Endothelial cell (in vitro differentiated cells): Measurements from ENCODE around the gene CNBP. TPM values are rescaled to one million over a fixed set of nuclear protein-coding genes. Genes with fewer than 3 reads are reported as not detected.
A peak's percentile ranks its signal among the peaks of the same experiment; 100 is the strongest.

Source experiments
- DNase-seq: peaks from one replicate; pipeline ENCODE4 v3.0.0; 2021; ENCODE audit warnings: low spot score
- H3K27ac Mint-ChIP-seq: one replicate; pipeline ENCODE4 v1.8.0; 2021; ENCODE audit warnings: mixed read lengths, inconsistent platforms; ENCODE audit not compliant: unreplicated experiment
- H3K27me3 Mint-ChIP-seq: one replicate; pipeline ENCODE4 v1.8.0; 2021; ENCODE audit warnings: mild to moderate bottlenecking, moderate library complexity, mixed read lengths, inconsistent platforms; ENCODE audit not compliant: unreplicated experiment
- H3K36me3 Mint-ChIP-seq: one replicate; pipeline ENCODE4 v1.8.0; 2021; ENCODE audit warnings: mild to moderate bottlenecking, low read depth, mixed read lengths, inconsistent platforms; ENCODE audit not compliant: unreplicated experiment
- H3K4me1 Mint-ChIP-seq: one replicate; pipeline ENCODE4 v1.8.0; 2021; ENCODE audit warnings: mild to moderate bottlenecking, mixed read lengths, inconsistent platforms; ENCODE audit not compliant: unreplicated experiment
- H3K4me3 Mint-ChIP-seq: one replicate; pipeline ENCODE4 v1.8.0; 2021; ENCODE audit warnings: mild to moderate bottlenecking, mixed read lengths, inconsistent platforms; ENCODE audit not compliant: unreplicated experiment
- H3K9me3 Mint-ChIP-seq: one replicate; pipeline ENCODE4 v1.8.0; 2021; ENCODE audit warnings: mixed read lengths, inconsistent platforms; ENCODE audit not compliant: unreplicated experiment
- long read RNA-seq: library from polyadenylated mRNA; unstranded; transcript quantifications from one replicate; pipeline ENCODE4 v2.0.0, GENCODE V29; 2020; ENCODE audit not compliant: unreplicated experiment
- total RNA-seq: library from RNA; stranded (reverse); fragmentation: NEBNext Ultra II Directional; extraction: Animal tissue kit (Norgen Biotek cat#: 25700); gene quantifications from one replicate; pipeline ENCODE4 v1.2.1, GENCODE V29; 2021; ENCODE audit not compliant: unreplicated experiment
- TF ChIP-seq, protein P1 (sequence below): fragments of 200-600 bp; sonication (generic); IDR thresholded peaks from one replicate; pipeline ENCODE4 v1.5.0; 2021; ENCODE audit warnings: antibody characterized with exemption; ENCODE audit not compliant: unreplicated experiment

Gene CNBP
- 192 TPM for total RNA-seq
- long read RNA-seq, transcript CNBP-203 (5 exons, 1,623 nt): minor isoform, 9 of 333 reads
- long read RNA-seq, transcript CNBP-204 (5 exons, 1,641 nt): minor isoform, 41 of 333 reads
- long read RNA-seq, transcript CNBP-201 (5 exons, 1,664 nt): minor isoform, 104 of 333 reads
- long read RNA-seq, transcript CNBP-207 (5 exons, 1,626 nt): major isoform, 105 of 333 reads
- long read RNA-seq, partial matches to known transcripts: 0 of 333 reads
- long read RNA-seq, other reads (novel, unspliced or antisense): 63 of 333 reads

DNA sequence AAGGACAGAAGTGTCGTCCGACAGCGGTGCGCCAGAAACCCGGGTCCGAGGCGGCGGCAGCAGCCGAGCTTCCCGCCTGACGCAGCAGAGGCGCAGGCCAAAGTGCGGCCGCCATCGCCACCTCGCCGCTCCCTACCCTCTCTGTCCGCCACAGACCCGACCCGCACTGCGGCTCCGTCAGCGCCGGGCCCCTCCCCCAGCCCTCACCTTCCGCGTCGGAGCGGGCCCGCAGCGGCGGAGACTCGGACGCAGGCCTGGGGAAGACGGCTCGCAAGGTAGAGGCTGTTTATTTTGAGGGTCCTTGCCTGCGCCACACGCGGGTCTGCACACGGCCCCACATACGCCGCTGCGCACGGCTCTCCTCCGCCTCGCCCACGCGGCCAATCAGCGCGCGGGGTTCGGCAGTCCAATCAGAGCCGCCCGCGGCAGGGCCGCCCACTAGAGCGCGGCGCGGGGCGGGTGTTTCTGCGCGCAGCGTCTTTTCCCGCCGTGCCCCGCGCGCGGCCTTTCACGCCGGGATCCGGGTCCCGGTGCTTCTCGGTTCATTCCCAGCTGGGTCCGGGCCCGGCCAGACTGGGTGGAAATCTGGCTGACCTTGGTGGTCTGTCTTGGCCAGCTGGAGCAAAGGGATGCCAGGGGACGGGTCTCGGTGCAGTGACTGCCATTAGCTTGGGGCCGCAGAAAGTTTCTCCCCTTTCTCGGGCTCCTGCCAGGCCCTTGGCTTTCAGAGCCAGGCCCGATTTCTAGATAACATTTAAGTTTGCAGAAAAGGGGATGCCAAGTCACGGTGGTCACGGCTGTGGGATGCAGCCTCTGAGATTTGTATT is at the start of gene CNBP:
CNBP (minus strand) TSS at position 328 of the 827 bp plus-strand sequence. CDS start 12,139 bp downstream, outside the sequence.
- H3K27ac Mint-ChIP-seq: peak within 1 kb of the TSS; percentile 93
- H3K4me1 Mint-ChIP-seq: peaks cover 22% of the 10 kb centered on the region
- peak; percentile 92 for DNase-seq
- H3K36me3 Mint-ChIP-seq: peaks cover 14% of the 10 kb centered on the region
- H3K27me3 Mint-ChIP-seq: peaks cover 4% of the 10 kb centered on the region
- peak within 1 kb of the TSS; percentile 98 for H3K4me3 Mint-ChIP-seq
- no peaks in the 10 kb centered on the region for H3K9me3 Mint-ChIP-seq
- TF ChIP-seq, protein P1, sequence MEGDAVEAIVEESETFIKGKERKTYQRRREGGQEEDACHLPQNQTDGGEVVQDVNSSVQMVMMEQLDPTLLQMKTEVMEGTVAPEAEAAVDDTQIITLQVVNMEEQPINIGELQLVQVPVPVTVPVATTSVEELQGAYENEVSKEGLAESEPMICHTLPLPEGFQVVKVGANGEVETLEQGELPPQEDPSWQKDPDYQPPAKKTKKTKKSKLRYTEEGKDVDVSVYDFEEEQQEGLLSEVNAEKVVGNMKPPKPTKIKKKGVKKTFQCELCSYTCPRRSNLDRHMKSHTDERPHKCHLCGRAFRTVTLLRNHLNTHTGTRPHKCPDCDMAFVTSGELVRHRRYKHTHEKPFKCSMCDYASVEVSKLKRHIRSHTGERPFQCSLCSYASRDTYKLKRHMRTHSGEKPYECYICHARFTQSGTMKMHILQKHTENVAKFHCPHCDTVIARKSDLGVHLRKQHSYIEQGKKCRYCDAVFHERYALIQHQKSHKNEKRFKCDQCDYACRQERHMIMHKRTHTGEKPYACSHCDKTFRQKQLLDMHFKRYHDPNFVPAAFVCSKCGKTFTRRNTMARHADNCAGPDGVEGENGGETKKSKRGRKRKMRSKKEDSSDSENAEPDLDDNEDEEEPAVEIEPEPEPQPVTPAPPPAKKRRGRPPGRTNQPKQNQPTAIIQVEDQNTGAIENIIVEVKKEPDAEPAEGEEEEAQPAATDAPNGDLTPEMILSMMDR: no peak

DNA sequence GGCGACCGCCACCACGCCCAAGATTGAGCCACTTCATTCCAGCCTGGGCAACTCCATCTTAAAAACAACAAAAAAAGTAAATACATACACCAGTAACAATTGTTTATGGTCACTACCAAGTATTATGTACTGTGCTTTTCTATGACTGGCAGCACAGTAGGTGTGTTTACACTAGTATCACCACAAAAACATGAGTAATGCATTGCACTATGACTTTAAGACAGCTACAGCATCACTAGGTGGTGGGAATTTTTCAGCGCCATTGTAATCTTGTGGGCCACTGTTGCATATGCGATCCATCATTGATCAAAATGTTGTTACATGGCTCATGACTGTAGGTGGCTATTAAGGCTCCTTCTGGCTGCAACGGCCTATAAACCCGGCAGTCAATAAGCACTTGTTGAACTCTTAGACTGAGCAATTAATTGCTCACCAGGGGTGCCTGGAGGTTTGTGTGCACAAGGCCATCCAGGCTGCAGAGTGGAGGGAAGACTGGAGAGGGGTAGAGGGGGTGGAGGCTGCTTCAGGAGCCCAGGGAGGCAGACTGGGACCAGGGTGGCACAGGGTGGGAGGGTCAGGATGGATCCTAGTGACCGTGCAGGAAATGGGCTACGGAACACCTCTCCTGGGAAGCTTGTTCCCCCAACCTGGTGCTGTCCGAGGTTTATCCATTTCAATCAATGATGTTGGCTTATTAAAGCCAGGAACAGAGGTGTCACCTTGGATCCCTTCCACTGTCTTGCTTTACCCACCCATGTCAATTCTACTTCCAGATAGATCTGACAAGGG is 47.8 kb upstream of the CNBP start:
- Mint-ChIP-seq H3K4me1 (peaks cover 41% of the 10 kb centered on the region), H3K27ac (no peak overlapping the region), H3K36me3 (no peaks in the 10 kb centered on the region), H3K27me3 (peaks cover 4% of the 10 kb centered on the region), H3K9me3 (no peaks in the 10 kb centered on the region), H3K4me3 (no peak overlapping the region)
- DNase-seq: no peak
- TF ChIP-seq, protein P1: no peak

DNA sequence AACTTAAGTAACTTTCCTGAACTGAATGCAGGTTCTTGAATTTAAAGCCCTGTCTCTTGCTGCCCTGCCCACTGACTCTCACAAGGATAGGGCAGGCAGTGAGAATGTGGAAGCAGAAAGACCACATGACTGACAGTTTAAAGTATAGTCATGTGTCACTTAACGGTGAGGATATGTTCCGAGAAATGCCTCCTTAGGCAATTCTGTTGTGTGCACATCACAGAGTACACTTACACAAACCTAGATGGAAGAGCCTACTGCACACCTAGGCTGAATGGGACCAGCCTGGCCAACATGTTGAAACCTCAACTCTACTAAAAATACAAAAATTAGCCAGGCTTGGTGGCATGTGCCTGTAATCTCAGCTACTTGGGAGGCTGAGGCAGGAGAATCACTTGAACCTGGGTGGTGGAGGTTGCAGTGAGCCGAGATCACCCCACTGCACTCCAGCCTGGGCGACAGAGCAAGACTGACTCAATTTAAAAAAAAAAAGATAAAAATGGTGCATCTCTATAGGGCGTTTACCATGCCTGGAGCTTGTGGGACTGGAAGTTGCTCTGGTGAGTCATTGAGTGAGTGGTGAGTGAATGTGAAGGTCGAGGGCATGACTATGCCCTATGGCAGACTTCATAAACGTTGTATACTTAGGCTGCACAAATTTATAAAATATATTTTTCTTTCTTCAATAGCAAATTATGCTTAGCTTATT is 46.8 kb upstream of the CNBP start:
- no peak overlapping the region for H3K4me3 Mint-ChIP-seq
- TF ChIP-seq, protein P1: no peak
- DNase-seq: no peak
- H3K4me1 Mint-ChIP-seq: peaks cover 46% of the 10 kb centered on the region
- H3K9me3 Mint-ChIP-seq: no peaks in the 10 kb centered on the region
- no peaks in the 10 kb centered on the region for H3K36me3 Mint-ChIP-seq
- H3K27me3 Mint-ChIP-seq: peaks cover 4% of the 10 kb centered on the region
- no peak overlapping the region for H3K27ac Mint-ChIP-seq

DNA sequence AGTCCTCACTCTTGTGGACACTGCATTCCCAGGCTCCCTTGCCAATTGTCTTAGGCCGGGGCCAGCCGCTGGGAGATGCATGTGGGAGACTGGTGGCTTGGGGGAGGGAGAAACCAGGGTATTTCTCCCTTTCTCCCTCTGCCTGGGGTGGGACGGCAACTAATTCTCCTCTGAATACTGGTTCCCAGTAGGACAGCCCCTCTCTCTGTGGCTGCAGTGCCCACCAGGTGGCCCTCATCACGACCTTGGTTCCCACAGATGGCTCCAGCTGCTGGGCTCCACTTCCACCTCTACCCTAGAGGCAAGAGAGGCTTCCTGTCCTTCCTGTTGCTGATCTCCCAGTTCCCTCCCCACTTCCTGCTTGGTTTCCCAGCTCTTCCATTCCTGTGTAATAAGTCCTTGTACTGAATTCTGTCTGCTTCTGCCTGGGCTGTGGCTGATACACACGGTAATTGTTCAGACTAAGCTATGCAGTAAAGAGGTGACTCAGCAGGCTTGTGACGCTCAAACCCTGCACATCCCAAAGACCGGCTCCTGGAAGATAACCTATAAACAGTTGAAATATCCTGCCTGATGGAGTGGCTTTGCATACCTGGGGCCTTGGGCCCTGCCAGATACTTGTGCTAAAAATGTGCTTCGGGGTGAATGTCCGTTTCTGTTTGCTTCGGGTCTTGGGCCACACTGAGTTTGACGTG is 45.3 kb upstream of the CNBP start:
- TF ChIP-seq, protein P1: no peak
- Mint-ChIP-seq H3K27me3 (peaks cover 1% of the 10 kb centered on the region), H3K4me1 (peaks cover 50% of the 10 kb centered on the region), H3K27ac (peak overlapping the region; percentile 87), H3K4me3 (peak overlapping the region; percentile 42), H3K36me3 (no peaks in the 10 kb centered on the region), H3K9me3 (no peaks in the 10 kb centered on the region)
- peak; percentile 39 for DNase-seq
